Pancreas (tissue), 10 donors: ENCODE results near the gene SYNGR1. TPM values are rescaled to one million over a fixed set of nuclear protein-coding genes. Genes with fewer than 3 reads are reported as not detected.
A peak's percentile ranks its signal among the peaks of the same experiment; 100 is the strongest.

Source experiments
- ATAC-seq, 4 donors: fragments of 200-7000 bp; cut with Tn5 transposase; one replicate each; pipeline versions ENCODE4 v1.8.0 to v1.9.1; 2020; ENCODE audit warnings: mild to moderate bottlenecking in 4 of 4, moderate library complexity in 4 of 4
- DNase-seq, 6 donors: peaks; one replicate each; pipeline ENCODE4 v3.0.0-alpha.2; 2020
- FAIRE-seq: peaks from 2 replicates; lab custom pipeline; 2012; peaks lifted over from hg19 to GRCh38; lab: Jason Lieb, UNC
- H3K27ac ChIP-seq, 4 donors: fragments of 200-600 bp; sonication (generic); 1 replicate in 3 of 4; 2 replicates in 1 of 4; pipeline versions ENCODE4 v1.5.0 to v1.8.0; 2020
- H3K27me3 ChIP-seq, 4 donors: fragments of 200-600 bp; one replicate each; pipeline ENCODE4 v1.8.0; 2021
- H3K36me3 ChIP-seq, 3 donors: fragments of 200-600 bp; sonication (generic) in 1 of 3; one replicate each; pipeline versions ENCODE4 v1.5.0 to v1.8.0; 2020 to 2021
- H3K4me1 ChIP-seq, 3 donors: fragments of 200-600 bp; one replicate each; pipeline ENCODE4 v1.8.0; 2021
- H3K4me3 ChIP-seq, 4 donors: fragments of 200-600 bp; sonication (generic) in 2 of 4; one replicate each; pipeline versions ENCODE4 v1.5.0 to v1.8.0; 2020 to 2021
- H3K9me3 ChIP-seq, 4 donors: fragments of 200-600 bp; one replicate each; pipeline ENCODE4 v1.8.0; 2021
- WGBS, 2 donors: extraction: QIAGEN DNeasy Blood & Tissue Kit; methylation state at CpG; one replicate each; pipeline ENCODE4 v1.1.7; 2013; 5-methylcytosine and 5-hydroxymethylcytosine counted together
- intact Hi-C, 3 donors: fragments of 100-400 bp; cut with DNase I; formaldehyde crosslinking; loops; one replicate each; pipeline versions ENCODE4 v1.11.1 to v1.14.2; 2022
- polyA plus RNA-seq, 2 donors: library from polyadenylated mRNA; stranded (reverse); fragments of 200-250 nt; gene quantifications; one replicate each; pipeline ENCODE4 v1.2.3, GENCODE V29; 2013
- total RNA-seq, 6 donors: library from RNA; stranded (reverse); fragmentation: NEBNext Ultra II Directional in 4 of 6; extraction: Animal tissue kit (Norgen Biotek cat#: 25700) in 4 of 6; gene quantifications; one replicate each; pipeline versions ENCODE4 v1.2.1 to v1.2.4, GENCODE V29; 2021 to 2023
- TF ChIP-seq, protein P1 (sequence below), 4 donors: fragments of 200-600 bp; sonication (generic) in 3 of 4; IDR thresholded peaks; one replicate each; pipeline versions ENCODE4 v1.5.0 to v1.8.0; 2021; ENCODE audit warnings: antibody characterized with exemption in 4 of 4
- donor health status: healthy with polysubstance abuse.
- donor health status: DM: no; HTN: no; CAD: no; lungs with moderate emphysema.
- donor health status: DM: no; HTN: no; CAD: no.
- donor health status: control.
- donor health status: control.
- donor health status: Bipolar disorder and iron deficiency.
- donor health status: DM: yes; HTN: yes; CAD: no.
- donor health status: DM: no; HTN: no; CAD: no.
- donor health status: DM: no; HTN: no; CAD: no.
- donor health status: DM: yes; HTN: yes; CAD: no.

SYNGR1 gene
- total and polyA plus RNA-seq, 8 donors: 12.2 to 26.8 (median 16.5) TPM

DNA sequence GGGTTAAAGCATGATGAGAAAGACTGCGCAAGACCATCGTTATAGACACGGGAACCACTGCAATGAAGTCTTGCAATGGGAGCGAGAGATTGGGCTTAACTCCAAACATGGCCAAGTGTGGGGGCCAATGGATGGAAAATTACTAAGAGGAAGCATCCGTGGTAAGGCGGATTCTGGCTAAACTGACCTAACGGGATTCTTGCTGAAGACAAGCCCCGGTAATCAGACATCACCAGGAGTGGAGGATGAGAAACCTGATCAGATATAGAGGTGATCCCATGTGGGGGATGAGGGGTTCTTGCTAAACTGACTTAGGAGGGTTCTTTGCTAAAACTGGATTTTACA lies 5.8 kb upstream of the SYNGR1 start:
- intact Hi-C loops: no loop called here
- H3K9me3 ChIP-seq: no peaks in the 10 kb centered on the region
- H3K4me3 ChIP-seq: no peak overlapping the region
- WGBS, 2 donors: 73 to 75% methylated on average over 8 of the region's 8 CpGs
- DNase-seq (no peak), ATAC-seq (no peak), FAIRE-seq (no peak)
- no peaks in the 10 kb centered on the region for H3K36me3 ChIP-seq
- TF ChIP-seq, protein P1, sequence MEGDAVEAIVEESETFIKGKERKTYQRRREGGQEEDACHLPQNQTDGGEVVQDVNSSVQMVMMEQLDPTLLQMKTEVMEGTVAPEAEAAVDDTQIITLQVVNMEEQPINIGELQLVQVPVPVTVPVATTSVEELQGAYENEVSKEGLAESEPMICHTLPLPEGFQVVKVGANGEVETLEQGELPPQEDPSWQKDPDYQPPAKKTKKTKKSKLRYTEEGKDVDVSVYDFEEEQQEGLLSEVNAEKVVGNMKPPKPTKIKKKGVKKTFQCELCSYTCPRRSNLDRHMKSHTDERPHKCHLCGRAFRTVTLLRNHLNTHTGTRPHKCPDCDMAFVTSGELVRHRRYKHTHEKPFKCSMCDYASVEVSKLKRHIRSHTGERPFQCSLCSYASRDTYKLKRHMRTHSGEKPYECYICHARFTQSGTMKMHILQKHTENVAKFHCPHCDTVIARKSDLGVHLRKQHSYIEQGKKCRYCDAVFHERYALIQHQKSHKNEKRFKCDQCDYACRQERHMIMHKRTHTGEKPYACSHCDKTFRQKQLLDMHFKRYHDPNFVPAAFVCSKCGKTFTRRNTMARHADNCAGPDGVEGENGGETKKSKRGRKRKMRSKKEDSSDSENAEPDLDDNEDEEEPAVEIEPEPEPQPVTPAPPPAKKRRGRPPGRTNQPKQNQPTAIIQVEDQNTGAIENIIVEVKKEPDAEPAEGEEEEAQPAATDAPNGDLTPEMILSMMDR (IDR thresholded peaks at IDR 0.05): no peak
- peaks cover 0 to 6% (median 0%) of the 10 kb centered on the region in 3 donors for H3K4me1 ChIP-seq
- H3K27me3 ChIP-seq: no peaks in the 10 kb centered on the region
- no peak overlapping the region for H3K27ac ChIP-seq

DNA sequence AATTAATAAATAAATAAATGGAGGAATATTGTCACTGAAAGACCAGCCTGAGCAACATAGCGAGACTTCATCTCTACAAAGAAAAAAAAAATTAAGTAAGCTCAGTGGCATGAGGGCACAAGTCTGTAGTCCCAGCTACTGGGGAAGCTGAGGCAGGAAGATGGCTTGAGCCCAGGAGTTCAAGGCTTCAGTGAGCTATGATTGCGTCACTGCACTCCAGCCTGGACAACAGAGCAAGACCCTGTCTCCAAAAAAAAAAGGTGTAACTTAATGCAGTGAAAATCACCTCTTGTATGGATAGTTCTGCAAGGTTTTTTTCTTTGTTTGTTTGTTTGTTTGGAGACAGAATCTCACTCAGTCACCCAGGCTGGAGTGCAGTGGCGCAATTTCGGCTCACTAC lies 4.6 kb upstream of the SYNGR1 start:
- TF ChIP-seq, protein P1 (IDR thresholded peaks at IDR 0.05): no peak
- intact Hi-C loops: no loop called here
- Histone ChIP-seq H3K36me3 (no peaks in the 10 kb centered on the region), H3K27ac (no peak overlapping the region), H3K4me3 (no peak overlapping the region), H3K4me1 (peaks cover 0 to 8% (median 0%) of the 10 kb centered on the region in 3 donors), H3K9me3 (no peaks in the 10 kb centered on the region), H3K27me3 (no peaks in the 10 kb centered on the region)
- DNase-seq (no peak), FAIRE-seq (no peak), ATAC-seq (no peak)
- 97 to 100% methylated on average over 4 of the region's 4 CpGs for WGBS, 2 donors

- intact Hi-C loops: no loop called here
- Histone ChIP-seq H3K27me3 (no peaks in the 10 kb centered on the region), H3K9me3 (no peaks in the 10 kb centered on the region), H3K27ac (peak overlapping the region; percentile 13 to 74 (median 59)), H3K36me3 (no peaks in the 10 kb centered on the region), H3K4me3 (peak overlapping the region; percentile 35 to 73 (median 54)), H3K4me1 (peaks cover 0 to 11% (median 0%) of the 10 kb centered on the region in 3 donors)
- 24 to 26% methylated on average over 11 of the region's 11 CpGs for WGBS, 2 donors
- FAIRE-seq: no peak
- ATAC-seq: peak in 3 of 4 donors; percentile 14 to 51 (median 30)
- no peak for DNase-seq
- TF ChIP-seq, protein P1 (IDR thresholded peaks at IDR 0.05): no peak
These were observed 784 bp upstream of the SYNGR1 start for GRCh38 chr22:39348909-39349505.

- peak; percentile 59 to 80 (median 70) for ATAC-seq
- 2 to 3% methylated on average over 43 to 57 of the region's 57 CpGs for WGBS, 2 donors
- intact Hi-C loops: no loop called here
- TF ChIP-seq, protein P1 (IDR thresholded peaks at IDR 0.05): no peak
- DNase-seq: peak in 5 of 6 donors; percentile 30 to 80 (median 54)
- H3K4me1 ChIP-seq: peaks cover 0 to 11% (median 0%) of the 10 kb centered on the region in 3 donors
- H3K4me3 ChIP-seq: peak overlapping the region; percentile 70 to 74 (median 72)
- no peaks in the 10 kb centered on the region for H3K27me3 ChIP-seq
- peak overlapping the region; percentile 13 to 74 (median 64) for H3K27ac ChIP-seq
- no peak for FAIRE-seq
- H3K9me3 ChIP-seq: no peaks in the 10 kb centered on the region
- no peaks in the 10 kb centered on the region for H3K36me3 ChIP-seq
These were observed 255 bp upstream of the SYNGR1 start for GRCh38 chr22:39349506-39349966.
